ENCODE measurements around the gene RNF115.

Gene RNF115

GRCh38 chr1:145823565-145824498 lies at the start of gene RNF115, which contains the start of gene POLR3C:
TSS of gene RNF115 (minus strand) at chr1:145824095. CDS start at chr1:145823873, 222 bp downstream.
TSS of gene POLR3C (plus strand) at chr1:145824200. CDS start at chr1:145825777, 1,577 bp downstream.
- peak; percentile 94 to 96 for DNase-seq
- Histone ChIP-seq H3K4me3 (peak within 1 kb of the TSS; percentile 65 to 88), H3K27me3 (no peaks in the 10 kb centered on the region), H3K27ac (peak within 1 kb of the TSS; percentile 84 to 88), H3K9me3 (no peaks in the 10 kb centered on the region), H3K4me1 (peaks cover 0 to 17% (median 12%) of the 10 kb centered on the region in 4 donors), H3K36me3 (peaks cover 24 to 34% (median 26%) of the 10 kb centered on the region in 3 donors)
- no peak for TF ChIP-seq CTCF (IDR thresholded peaks at IDR 0.05)
- intact Hi-C loops (cut with DNase I; ENCODE audit: low total_unique reads), result no loop called here

- Histone ChIP-seq H3K36me3 (peaks cover 0 to 7% (median 0%) of the 10 kb centered on the region in 3 donors), H3K27ac (peak overlapping the region; percentile 82 to 85), H3K9me3 (no peaks in the 10 kb centered on the region), H3K27me3 (no peaks in the 10 kb centered on the region), H3K4me3 (peak overlapping the region; percentile 56 to 61), H3K4me1 (peaks cover 0 to 24% (median 7%) of the 10 kb centered on the region in 4 donors)
- TF ChIP-seq CTCF (IDR thresholded peaks at IDR 0.05), result no peak
- peak; percentile 80 to 86 for DNase-seq
- intact Hi-C loops (cut with DNase I; ENCODE audit: low total_unique reads), result no loop called here
Observed at GRCh38 chr1:145871994-145872924, 48.4 kb upstream of the RNF115 start.

GRCh38 chr1:145868232-145868631 lies 44.3 kb upstream of the RNF115 start:
- no peaks in the 10 kb centered on the region for H3K9me3 ChIP-seq
- no peaks in the 10 kb centered on the region for H3K27me3 ChIP-seq
- peaks cover 0 to 24% (median 6%) of the 10 kb centered on the region in 4 donors for H3K4me1 ChIP-seq
- H3K27ac ChIP-seq, result no peak overlapping the region
- TF ChIP-seq CTCF (IDR thresholded peaks at IDR 0.05), result no peak
- H3K4me3 ChIP-seq, result no peak overlapping the region
- intact Hi-C loops (cut with DNase I; ENCODE audit: low total_unique reads), result no loop called here
- H3K36me3 ChIP-seq, result peaks cover 0 to 32% (median 6%) of the 10 kb centered on the region in 3 donors
- DNase-seq, result peak in 1 of 2 donors; percentile 24

- no peaks in the 10 kb centered on the region for H3K27me3 ChIP-seq
- H3K27ac ChIP-seq, result no peak overlapping the region
- DNase-seq, result peak in 1 of 2 donors; percentile 29
- H3K4me3 ChIP-seq, result no peak overlapping the region
- peaks cover 0 to 32% (median 6%) of the 10 kb centered on the region in 3 donors for H3K36me3 ChIP-seq
- intact Hi-C loops (cut with DNase I; ENCODE audit: low total_unique reads), result no loop called here
- H3K9me3 ChIP-seq, result no peaks in the 10 kb centered on the region
- TF ChIP-seq CTCF (IDR thresholded peaks at IDR 0.05), result no peak
- H3K4me1 ChIP-seq, result peaks cover 0 to 6% (median 4%) of the 10 kb centered on the region in 4 donors
Observed at GRCh38 chr1:145863282-145864018, 39.6 kb upstream of the RNF115 start.

Data from tibial artery (tissue), 4 donors.